Lower leg skin (tissue), 3 donors: Measurements from ENCODE around the gene PPEF2.

Experiments used
- CTCF ChIP-seq, 3 donors: fragments of 450-650 bp; IDR thresholded peaks; one replicate each; pipeline ENCODE4 v1.5.1; 2016; ENCODE audit warnings: antibody characterized with exemption in 3 of 3, mild to moderate bottlenecking in 3 of 3, moderate library complexity in 2 of 3
- POLR2A ChIP-seq, 2 donors: fragments of 450-650 bp; IDR thresholded peaks; one replicate each; pipeline ENCODE4 v1.6.1; 2016 to 2017; ENCODE audit warnings: antibody characterized with exemption in 2 of 2, mild to moderate bottlenecking in 1 of 2, moderate library complexity in 1 of 2

GRCh38 chr4:75834095-75834771, 68.0 kb downstream of the PPEF2 start:
- TF ChIP-seq POLR2A (IDR thresholded peaks at IDR 0.05) (no peak), CTCF (IDR thresholded peaks at IDR 0.05) (no peak)
